HG03521 (cell line): Measurements from ENCODE around the gene CHMP4B.

ENCODE experiments used
- ATAC-seq: cut with Tn5 transposase; IDR thresholded peaks from one replicate; pipeline ENCODE4 v1.9.1; 2021; ENCODE audit warnings: mild to moderate bottlenecking, moderate library complexity; ENCODE audit not compliant: unreplicated experiment

Gene CHMP4B

GRCh38 chr20:33889312-33889711 is 78.2 kb downstream of the CHMP4B start:
- ATAC-seq, result no peak

GRCh38 chr20:33890557-33890956 is 79.4 kb downstream of the CHMP4B start:
- ATAC-seq, result no peak

- no peak for ATAC-seq
Observed at GRCh38 chr20:33893314-33893713, 82.2 kb downstream of the CHMP4B start.

- ATAC-seq, result no peak
Observed at GRCh38 chr20:33894798-33895197, 83.7 kb downstream of the CHMP4B start.

- no peak for ATAC-seq
Observed at GRCh38 chr20:33896509-33896908, 85.4 kb downstream of the CHMP4B start.

- no peak for ATAC-seq
Observed at GRCh38 chr20:33897313-33897912, 86.3 kb downstream of the CHMP4B start.

- no peak for ATAC-seq
Observed at GRCh38 chr20:33899106-33899505, 88.0 kb downstream of the CHMP4B start.

- ATAC-seq, result no peak
Observed at GRCh38 chr20:33900521-33901131, 89.5 kb downstream of the CHMP4B start.

- no peak for ATAC-seq
Observed at GRCh38 chr20:33901132-33901523, 90.0 kb downstream of the CHMP4B start.

- no peak for ATAC-seq
Observed at GRCh38 chr20:33902011-33902410, 90.9 kb downstream of the CHMP4B start.
